ENCODE results near the gene SCTR.

Gene SCTR

DNA sequence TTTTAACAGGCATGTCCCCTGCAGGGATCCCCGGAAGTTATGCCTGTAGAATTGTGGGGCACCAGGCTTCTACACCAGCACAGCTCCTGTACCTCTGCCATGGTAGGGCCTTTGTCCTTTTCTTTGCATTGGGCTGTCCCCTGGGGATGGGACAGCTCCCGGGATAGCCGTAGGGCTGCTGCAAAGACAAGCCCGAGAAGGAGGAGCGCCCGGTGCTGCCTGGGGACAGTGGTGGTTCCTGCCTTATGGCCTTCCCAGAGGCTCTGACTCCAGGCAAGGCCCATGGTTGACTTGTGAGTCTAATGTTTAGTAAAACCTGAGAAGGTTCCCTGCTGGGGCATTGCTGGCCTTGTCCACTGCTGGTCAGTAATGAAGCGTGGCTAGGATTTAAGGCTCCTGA lies 61.7 kb downstream of the SCTR start:
- TF ChIP-seq, protein P1, sequence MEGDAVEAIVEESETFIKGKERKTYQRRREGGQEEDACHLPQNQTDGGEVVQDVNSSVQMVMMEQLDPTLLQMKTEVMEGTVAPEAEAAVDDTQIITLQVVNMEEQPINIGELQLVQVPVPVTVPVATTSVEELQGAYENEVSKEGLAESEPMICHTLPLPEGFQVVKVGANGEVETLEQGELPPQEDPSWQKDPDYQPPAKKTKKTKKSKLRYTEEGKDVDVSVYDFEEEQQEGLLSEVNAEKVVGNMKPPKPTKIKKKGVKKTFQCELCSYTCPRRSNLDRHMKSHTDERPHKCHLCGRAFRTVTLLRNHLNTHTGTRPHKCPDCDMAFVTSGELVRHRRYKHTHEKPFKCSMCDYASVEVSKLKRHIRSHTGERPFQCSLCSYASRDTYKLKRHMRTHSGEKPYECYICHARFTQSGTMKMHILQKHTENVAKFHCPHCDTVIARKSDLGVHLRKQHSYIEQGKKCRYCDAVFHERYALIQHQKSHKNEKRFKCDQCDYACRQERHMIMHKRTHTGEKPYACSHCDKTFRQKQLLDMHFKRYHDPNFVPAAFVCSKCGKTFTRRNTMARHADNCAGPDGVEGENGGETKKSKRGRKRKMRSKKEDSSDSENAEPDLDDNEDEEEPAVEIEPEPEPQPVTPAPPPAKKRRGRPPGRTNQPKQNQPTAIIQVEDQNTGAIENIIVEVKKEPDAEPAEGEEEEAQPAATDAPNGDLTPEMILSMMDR (IDR thresholded peaks at IDR 0.05; ENCODE audit: control insufficient read depth, extremely low read depth, insufficient read depth), result no peak
- H3K4me3 ChIP-seq (ENCODE audit: low read depth, low read length), result no peak overlapping the region

DNA sequence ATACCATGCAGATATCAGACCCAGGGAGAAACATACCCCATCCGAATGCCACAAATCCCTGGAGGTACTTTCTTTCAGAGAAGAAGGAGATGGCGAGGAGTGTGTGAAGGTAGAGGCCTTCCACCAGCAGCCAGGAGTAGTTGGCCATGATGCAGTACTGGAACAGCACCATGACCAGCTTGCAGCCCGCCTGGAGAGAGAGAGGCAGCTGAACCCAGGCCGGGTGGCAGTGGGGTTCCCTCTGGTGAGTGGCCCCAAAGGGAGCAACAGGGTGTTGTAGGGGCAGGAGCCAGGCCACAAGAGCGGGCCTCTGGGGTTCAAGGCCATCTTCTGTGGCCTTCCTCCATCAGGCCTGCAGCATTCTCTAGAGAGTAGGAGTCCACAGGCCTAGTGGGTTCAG lies 62.5 kb downstream of the SCTR start:
- no peak overlapping the region for H3K4me3 ChIP-seq (ENCODE audit: low read depth, low read length)
- TF ChIP-seq, protein P1 (IDR thresholded peaks at IDR 0.05; ENCODE audit: control insufficient read depth, extremely low read depth, insufficient read depth), result no peak
- no peak for DNase-seq (ENCODE audit: low read depth)

More for the DNA sequence above, 61.7 kb downstream of the SCTR start:
- no peak for DNase-seq (ENCODE audit: low read depth)

DNA sequence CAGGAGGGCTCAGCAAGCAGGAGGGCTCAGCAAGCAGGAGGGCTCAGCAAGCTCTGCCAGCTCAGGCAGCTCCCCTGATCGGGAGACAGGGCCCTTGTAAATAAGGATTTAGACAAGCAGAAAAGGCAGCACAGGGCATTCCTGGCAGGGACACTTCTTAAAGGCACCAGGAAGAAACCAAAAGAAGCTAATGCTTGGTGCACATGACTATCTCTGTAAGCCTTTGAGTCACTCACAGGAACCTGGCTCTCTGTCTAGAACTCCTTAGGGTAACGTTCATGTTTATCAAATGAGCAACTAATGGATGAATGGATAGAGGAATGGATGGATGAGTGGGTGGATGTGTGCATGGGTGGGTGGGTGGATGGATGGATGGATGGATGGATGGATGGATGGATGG lies 64.2 kb downstream of the SCTR start:
- TF ChIP-seq, protein P1 (IDR thresholded peaks at IDR 0.05; ENCODE audit: control insufficient read depth, extremely low read depth, insufficient read depth), result no peak
- no peak overlapping the region for H3K4me3 ChIP-seq (ENCODE audit: low read depth, low read length)
- DNase-seq (ENCODE audit: low read depth), result no peak

DNA sequence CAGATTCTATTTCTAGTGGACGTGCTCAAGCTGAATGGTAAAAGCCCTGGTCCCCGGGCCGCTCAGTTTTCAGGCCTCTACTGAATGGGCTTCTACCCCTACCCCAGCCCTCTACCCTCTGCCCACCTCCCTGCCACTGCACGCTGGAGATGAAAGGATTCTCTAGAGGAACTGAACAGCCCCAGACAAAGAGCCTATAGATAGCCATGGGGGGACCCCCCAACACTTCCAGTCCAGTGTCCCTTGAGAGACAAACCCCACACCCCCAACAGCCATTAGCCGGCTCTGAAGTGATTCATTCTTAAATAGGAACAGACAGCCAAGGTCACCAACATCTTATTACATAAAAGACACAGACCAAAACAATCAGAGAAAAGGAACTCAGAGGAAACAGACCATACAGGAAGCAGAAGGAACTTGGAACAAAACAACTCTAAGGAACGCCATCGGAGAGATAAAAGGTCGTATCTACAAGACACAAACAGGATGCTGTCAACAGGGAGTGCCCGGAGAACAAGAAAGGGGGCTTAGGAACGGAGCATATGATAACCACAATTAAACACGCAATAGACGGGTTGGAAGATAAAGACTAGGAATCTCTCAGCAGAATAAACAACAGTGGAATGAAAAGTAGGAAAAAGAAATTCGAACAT lies 69.1 kb downstream of the SCTR start:
- no peak overlapping the region for H3K4me3 ChIP-seq (ENCODE audit: low read depth, low read length)
- no peak for DNase-seq (ENCODE audit: low read depth)
- TF ChIP-seq, protein P1 (IDR thresholded peaks at IDR 0.05; ENCODE audit: control insufficient read depth, extremely low read depth, insufficient read depth), result no peak

DNA sequence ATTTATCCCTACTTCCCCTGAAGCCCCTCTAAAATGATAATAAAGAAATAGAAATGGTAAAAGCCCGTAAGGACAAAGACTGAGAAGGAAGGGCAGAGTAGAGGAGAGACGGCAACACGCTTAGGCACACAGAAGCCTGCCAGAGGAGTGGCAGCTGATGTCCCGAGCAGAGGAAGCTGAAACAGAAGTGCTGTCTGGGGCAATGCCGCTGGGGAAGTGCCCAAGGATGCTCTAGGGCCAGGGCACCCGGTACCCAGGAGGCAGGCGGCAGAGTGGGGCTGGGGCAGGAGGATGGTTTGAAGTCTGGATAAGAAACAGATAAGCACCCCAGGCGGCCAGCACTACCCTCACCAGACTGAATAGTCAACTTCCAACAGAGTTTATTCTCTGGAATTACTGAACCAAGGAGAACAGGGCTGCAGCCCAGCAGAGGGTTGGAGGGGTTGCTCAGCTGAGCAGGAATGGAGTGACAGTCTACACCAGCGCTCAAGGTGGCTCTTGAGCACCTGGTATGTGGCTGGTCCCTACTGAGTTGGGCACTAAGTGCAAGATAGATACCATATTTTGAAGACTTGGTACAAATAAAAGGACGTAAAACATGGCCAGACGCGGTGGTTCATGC lies 70.2 kb downstream of the SCTR start:
- TF ChIP-seq, protein P1 (IDR thresholded peaks at IDR 0.05; ENCODE audit: control insufficient read depth, extremely low read depth, insufficient read depth), result no peak
- DNase-seq (ENCODE audit: low read depth), result no peak
- H3K4me3 ChIP-seq (ENCODE audit: low read depth, low read length), result no peak overlapping the region

DNA sequence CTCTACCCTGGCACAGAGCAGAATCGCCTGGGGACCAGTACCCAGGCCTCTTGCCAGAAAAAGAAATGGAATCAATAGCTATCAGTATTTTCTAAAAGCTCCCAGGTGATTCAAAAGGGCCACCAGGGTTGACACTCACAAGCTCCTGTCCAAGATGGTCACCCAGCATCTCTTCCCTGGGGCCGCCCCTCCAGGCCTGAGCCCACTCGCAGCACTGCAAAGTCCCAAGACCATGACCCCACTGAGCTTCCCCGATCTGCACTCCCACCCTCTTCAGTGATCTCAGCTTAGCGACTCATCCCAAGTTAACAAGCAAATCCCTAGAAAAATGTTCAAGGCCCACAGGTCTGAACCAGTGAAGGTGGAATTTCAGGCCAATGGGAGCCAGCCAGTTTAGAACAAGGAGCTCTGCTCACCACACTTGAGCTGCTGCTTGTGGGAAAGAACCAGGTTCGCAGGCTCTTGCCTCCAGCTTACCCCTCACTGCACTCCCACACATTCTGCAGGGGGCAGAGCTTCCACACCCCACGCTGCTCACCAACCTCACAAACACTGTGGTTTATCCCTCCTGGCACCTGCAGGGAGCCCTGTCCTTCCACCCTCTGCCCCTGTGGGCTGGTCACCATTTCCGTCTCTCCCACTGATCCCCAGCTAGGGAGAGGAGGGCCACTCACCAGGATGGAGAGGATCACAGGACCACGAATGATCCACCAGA lies 72.8 kb downstream of the SCTR start:
- no peak overlapping the region for H3K4me3 ChIP-seq (ENCODE audit: low read depth, low read length)
- DNase-seq (ENCODE audit: low read depth), result no peak
- TF ChIP-seq, protein P1 (IDR thresholded peaks at IDR 0.05; ENCODE audit: control insufficient read depth, extremely low read depth, insufficient read depth), result no peak
